SJCRH30 (cell line): ENCODE data around the gene NLRC5. TPM values are rescaled to one million over a fixed set of nuclear protein-coding genes. Genes with fewer than 3 reads are reported as not detected.

ENCODE experiments used
- DNase-seq, 2 experiments: peaks; one replicate each; pipeline ENCODE4 v3.0.0-alpha.2; 2015 to 2020
- H3K27ac ChIP-seq: fragments of 250-450 bp; sonication (Bioruptor Pico); 2 replicates; pipeline ENCODE4 v1.5.1; 2020; ENCODE audit warnings: mild to moderate bottlenecking, moderate library complexity
- H3K27me3 ChIP-seq: fragments of 250-450 bp; sonication (Bioruptor Pico); 2 replicates; pipeline ENCODE4 v1.5.1; 2020; ENCODE audit warnings: mild to moderate bottlenecking, moderate library complexity
- H3K36me3 ChIP-seq: fragments of 250-450 bp; sonication (Bioruptor Pico); 2 replicates; pipeline ENCODE4 v1.5.1; 2020; ENCODE audit warnings: mild to moderate bottlenecking, moderate library complexity
- H3K4me1 ChIP-seq: fragments of 250-450 bp; sonication (Bioruptor Pico); 2 replicates; pipeline ENCODE4 v1.5.1; 2020; ENCODE audit warnings: mild to moderate bottlenecking, moderate library complexity
- H3K4me3 ChIP-seq: fragments of 250-450 bp; sonication (Bioruptor Pico); 2 replicates; pipeline ENCODE4 v1.5.1; 2020; ENCODE audit warnings: mild to moderate bottlenecking, moderate library complexity
- H3K9me3 ChIP-seq: fragments of 250-450 bp; sonication (Bioruptor Pico); replicated peaks from 2 replicates; pipeline ENCODE4 v1.5.1; 2020; ENCODE audit warnings: mild to moderate bottlenecking, moderate library complexity
- total RNA-seq: library from RNA; depleted of rRNA; stranded (reverse); fragments of >200 nt; shearing (Covaris generic); gene quantifications from 2 replicates; pipeline ENCODE4 v1.2.3, GENCODE V29; 2014; rRNA removed

NLRC5 gene, protein sequence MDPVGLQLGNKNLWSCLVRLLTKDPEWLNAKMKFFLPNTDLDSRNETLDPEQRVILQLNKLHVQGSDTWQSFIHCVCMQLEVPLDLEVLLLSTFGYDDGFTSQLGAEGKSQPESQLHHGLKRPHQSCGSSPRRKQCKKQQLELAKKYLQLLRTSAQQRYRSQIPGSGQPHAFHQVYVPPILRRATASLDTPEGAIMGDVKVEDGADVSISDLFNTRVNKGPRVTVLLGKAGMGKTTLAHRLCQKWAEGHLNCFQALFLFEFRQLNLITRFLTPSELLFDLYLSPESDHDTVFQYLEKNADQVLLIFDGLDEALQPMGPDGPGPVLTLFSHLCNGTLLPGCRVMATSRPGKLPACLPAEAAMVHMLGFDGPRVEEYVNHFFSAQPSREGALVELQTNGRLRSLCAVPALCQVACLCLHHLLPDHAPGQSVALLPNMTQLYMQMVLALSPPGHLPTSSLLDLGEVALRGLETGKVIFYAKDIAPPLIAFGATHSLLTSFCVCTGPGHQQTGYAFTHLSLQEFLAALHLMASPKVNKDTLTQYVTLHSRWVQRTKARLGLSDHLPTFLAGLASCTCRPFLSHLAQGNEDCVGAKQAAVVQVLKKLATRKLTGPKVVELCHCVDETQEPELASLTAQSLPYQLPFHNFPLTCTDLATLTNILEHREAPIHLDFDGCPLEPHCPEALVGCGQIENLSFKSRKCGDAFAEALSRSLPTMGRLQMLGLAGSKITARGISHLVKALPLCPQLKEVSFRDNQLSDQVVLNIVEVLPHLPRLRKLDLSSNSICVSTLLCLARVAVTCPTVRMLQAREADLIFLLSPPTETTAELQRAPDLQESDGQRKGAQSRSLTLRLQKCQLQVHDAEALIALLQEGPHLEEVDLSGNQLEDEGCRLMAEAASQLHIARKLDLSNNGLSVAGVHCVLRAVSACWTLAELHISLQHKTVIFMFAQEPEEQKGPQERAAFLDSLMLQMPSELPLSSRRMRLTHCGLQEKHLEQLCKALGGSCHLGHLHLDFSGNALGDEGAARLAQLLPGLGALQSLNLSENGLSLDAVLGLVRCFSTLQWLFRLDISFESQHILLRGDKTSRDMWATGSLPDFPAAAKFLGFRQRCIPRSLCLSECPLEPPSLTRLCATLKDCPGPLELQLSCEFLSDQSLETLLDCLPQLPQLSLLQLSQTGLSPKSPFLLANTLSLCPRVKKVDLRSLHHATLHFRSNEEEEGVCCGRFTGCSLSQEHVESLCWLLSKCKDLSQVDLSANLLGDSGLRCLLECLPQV (N-terminal part only)
- total RNA-seq: 1.5 and 2.9 TPM in 2 replicates

DNA sequence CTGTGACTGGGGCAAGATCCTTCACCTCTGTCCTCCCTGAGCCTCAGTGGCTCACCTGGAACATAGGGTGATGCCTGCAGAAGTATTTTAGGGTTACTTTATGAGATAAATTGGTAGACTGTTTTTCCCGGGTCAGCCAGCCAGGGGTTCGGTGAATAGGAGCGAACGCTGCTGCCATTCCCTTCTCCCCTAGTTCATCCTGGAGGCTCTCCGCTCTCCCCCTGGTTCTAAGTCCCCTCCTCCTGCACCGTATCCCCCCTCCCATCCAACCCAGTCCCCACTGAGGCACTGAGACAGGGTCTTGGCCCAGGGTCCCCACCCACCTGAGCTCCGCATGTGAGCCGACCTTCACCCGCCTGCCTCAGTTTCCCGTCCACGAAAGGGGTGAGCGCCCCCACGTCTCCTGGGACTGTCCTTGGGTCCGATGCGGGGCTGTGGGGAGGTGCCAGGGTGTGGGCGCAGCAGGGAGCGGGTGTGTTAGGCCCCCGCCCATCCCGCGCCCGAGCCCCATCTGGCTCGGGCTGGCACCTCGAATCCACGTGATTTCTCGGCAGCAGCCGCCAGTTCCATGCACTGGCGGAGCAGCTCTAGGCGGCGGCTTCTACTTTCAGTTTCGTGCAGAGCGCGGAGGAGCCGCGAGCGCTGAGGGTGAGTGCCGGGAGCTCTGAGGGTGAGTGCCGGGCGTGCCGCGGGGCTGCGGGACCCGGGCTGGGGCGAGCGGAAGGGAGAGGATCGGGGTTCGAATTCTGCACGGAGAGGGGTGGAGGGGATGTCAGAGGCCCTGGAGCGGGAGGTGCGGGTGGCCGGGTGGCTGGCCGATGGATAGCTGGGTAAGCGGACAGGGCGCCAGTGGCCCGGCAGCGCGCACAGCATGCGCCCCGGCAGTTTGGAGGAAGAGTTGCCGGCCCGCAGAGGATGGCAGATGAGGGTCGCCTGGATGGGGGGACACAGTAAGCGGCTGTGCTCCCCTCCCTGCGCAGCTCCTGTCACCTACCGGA, at the start of gene NLRC5:
TSS of gene NLRC5 (plus strand) at position 610 of the 998 bp plus-strand sequence. CDS start 31,156 bp downstream, outside the sequence.
- H3K4me3 ChIP-seq: peak within 1 kb of the TSS; percentile 61
- H3K36me3 ChIP-seq: no peaks in the 10 kb centered on the region
- H3K27me3 ChIP-seq: peaks cover 38% of the 10 kb centered on the region
- H3K9me3 ChIP-seq: no peaks in the 10 kb centered on the region
- DNase-seq: peak; percentile 74 to 76
- 0 out of 2 replicates have a peak, but pooled peaks cover 6% of the 10 kb centered on the region for H3K4me1 ChIP-seq
- no peak within 1 kb of the TSS for H3K27ac ChIP-seq

DNA sequence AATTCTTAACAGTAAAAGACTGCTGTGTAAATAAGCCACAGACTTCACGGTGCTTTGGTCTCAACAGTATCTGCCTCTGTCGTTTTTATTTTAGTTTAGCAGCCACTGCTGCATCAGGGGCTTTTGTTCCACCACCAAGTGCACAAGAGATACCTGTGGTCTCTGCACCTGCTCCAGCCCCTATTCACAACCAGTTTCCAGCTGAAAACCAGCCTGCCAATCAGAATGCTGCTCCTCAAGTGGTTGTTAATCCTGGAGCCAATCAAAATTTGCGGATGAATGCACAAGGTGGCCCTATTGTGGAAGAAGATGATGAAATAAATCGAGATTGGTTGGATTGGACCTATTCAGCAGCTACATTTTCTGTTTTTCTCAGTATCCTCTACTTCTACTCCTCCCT, 49.6 kb upstream of the NLRC5 start:
- DNase-seq: no peak
- no peak overlapping the region for H3K4me3 ChIP-seq
- no peak overlapping the region for H3K27ac ChIP-seq

DNA sequence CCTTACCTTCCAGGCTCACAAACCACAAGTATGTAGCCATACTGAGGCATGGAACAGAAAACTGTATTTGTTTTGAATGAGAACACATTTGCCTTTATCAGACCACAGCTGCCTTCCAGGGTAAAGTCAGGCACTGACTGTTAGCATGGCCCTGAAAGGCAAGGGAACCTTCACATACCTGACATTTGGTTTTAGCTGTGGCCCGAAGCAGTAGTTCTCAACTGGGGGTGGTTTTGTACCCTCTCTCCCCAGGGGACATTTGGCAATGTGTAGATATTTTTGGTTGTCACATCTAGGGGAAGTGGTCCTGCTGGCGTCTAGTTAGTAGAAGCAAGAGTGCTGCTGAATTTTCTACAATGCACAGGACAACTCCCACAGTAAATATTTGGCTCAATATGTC, 48.3 kb upstream of the NLRC5 start:
- H3K9me3 ChIP-seq: no peaks in the 10 kb centered on the region
- H3K27ac ChIP-seq: no peak overlapping the region
- H3K27me3 ChIP-seq: no peaks in the 10 kb centered on the region
- no peak for DNase-seq
- H3K4me3 ChIP-seq: no peak overlapping the region
- peaks cover 47% of the 10 kb centered on the region for H3K4me1 ChIP-seq
- H3K36me3 ChIP-seq: peaks cover 88% of the 10 kb centered on the region

More for the DNA sequence above, 49.6 kb upstream of the NLRC5 start:
- Histone ChIP-seq H3K4me1 (peaks cover 41% of the 10 kb centered on the region), H3K27me3 (no peaks in the 10 kb centered on the region), H3K36me3 (peaks cover 98% of the 10 kb centered on the region), H3K9me3 (no peaks in the 10 kb centered on the region)

DNA sequence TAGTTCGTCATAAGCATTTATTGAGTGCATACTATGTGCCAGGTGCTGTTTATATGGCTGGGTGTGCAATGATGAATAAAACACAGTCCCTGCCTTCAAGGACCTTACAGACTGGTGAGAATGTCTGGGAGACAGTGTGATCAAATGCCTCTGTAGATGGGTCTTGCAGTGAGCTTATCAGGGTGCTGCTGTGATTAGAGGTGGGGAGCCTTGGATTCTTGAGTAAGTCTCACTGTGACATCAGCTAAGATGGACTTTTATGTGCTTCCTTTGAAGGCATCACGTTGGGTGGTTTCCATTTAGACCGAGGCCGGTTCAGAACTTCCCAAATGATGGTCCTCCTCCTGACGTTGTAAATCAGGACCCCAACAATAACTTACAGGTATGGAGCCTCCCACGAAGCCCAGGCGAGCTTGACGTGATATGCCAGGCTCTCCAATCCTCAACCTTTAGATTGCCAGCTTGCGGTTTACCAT, 47.5 kb upstream of the NLRC5 start:
- no peak overlapping the region for H3K4me3 ChIP-seq
- no peak for DNase-seq
- no peak overlapping the region for H3K27ac ChIP-seq
- H3K27me3 ChIP-seq: no peaks in the 10 kb centered on the region
- H3K36me3 ChIP-seq: peaks cover 84% of the 10 kb centered on the region
- peaks cover 39% of the 10 kb centered on the region for H3K4me1 ChIP-seq
- H3K9me3 ChIP-seq: no peaks in the 10 kb centered on the region

DNA sequence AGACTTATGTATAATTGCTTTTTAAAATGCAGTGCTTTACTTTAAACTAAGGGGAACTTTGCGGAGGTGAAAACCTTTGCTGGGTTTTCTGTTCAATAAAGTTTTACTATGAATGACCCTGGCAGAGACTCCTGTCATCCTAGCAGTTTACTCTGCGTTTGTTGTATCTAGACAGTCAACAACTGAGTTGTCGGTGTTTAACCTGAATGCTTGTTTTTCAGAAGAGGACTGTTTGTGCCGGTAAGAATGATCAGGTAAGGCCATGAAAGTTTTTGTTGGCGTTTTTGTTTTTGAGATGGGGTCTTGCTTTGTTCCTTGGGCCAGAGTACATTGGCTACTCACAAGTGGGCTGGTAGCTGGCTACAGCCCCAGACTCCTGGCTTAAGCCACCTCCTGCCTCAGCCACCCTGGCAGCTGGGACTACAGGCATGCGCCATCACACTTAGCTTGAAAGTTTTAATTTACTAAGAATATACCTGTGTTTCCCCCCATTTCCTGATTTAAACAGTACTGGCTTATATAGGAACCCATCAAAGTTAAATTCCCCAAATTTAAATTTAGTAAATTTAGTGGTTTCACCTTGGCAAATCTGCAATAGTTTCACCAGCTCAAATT, 45.5 kb upstream of the NLRC5 start:
- H3K4me3 ChIP-seq: no peak overlapping the region
- peaks cover 29% of the 10 kb centered on the region for H3K4me1 ChIP-seq
- peaks cover 66% of the 10 kb centered on the region for H3K36me3 ChIP-seq
- H3K9me3 ChIP-seq: no peaks in the 10 kb centered on the region
- no peak overlapping the region for H3K27ac ChIP-seq
- H3K27me3 ChIP-seq: no peaks in the 10 kb centered on the region
- no peak for DNase-seq

DNA sequence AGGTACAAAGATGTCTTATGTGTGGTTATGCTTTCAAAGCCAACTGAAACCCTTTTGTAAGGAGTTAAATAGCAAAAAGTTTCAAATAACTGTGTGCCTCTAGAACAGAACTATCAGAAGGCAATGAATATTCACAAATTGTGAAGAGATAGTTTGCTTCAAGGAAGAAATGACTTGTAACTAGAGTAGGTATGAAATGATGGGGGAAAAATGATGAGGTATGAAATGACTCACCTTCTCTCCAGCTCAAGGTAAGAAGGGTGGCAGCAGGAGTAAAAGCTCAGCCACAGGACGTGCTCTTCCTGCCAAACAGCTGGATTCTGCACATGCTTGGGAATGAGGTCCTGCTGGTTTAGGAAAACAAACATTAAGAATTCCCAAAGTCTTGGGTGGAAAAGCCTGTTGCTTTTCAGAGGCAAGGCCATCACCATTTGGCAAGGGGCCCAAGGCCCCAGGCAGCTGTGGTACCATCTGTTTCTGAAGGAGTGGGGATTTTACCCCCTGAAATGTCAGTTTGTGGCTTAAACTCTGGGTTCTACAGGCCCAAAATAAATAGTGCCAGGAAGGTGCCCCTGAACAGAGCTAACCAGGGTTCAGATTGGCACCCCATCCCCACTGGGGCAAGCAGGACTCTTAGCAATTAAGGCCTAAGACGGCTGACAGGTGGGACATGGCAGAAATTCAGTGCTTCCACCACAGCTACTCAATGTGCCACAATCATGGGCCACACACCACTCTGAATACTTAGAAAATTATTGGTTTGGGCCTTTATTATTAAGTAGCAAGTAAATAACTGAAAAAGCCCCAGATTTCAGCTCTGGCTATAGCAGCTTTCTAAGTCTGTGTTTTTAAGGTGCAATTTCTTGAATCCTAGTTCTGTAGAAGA, 44.2 kb upstream of the NLRC5 start:
- peak; percentile 85 to 94 for DNase-seq

DNA sequence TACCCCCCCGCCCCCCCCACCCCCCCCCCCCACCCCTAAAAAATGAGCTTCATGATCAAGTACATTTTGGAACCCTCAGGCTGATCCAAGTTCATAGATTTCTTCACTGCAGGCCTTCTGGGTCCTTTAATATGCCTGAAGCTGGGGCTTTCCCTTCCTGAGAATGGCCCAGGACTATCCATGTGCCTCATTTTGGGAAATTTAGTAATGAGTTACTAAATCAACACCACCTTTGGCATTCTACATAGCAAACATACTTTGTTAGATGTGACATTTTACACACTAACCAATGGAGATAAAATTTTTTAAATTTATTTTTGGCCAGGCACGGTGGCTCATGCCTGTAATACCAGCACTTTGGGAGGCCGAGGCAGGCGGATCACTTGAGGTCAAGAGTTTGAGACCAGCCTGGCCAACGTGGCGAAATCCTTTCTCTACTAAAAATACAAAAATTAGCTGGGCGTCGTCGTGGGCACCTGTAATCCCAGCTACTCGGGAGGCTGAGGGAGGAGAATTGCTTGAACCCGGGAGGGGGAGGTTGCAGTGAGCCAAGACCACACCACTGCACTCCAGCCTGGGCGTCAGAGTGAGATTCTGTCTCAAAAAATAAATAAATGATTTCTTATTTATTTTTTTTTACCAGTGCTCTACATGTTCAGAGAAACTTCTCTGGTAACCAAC, 43.4 kb upstream of the NLRC5 start:
- Histone ChIP-seq H3K36me3 (peaks cover 44% of the 10 kb centered on the region), H3K27ac (no peak overlapping the region), H3K27me3 (no peaks in the 10 kb centered on the region), H3K4me3 (no peak overlapping the region), H3K4me1 (peaks cover 29% of the 10 kb centered on the region), H3K9me3 (no peaks in the 10 kb centered on the region)
- DNase-seq: no peak

More for the DNA sequence above, 44.2 kb upstream of the NLRC5 start:
- peak overlapping the region; percentile 23; the same call in 1 of the 2 replicates for H3K27ac ChIP-seq
- no peaks in the 10 kb centered on the region for H3K27me3 ChIP-seq
- H3K9me3 ChIP-seq: no peaks in the 10 kb centered on the region
- H3K36me3 ChIP-seq: peaks cover 52% of the 10 kb centered on the region
- H3K4me1 ChIP-seq: peaks cover 29% of the 10 kb centered on the region
- H3K4me3 ChIP-seq: no peak overlapping the region

DNA sequence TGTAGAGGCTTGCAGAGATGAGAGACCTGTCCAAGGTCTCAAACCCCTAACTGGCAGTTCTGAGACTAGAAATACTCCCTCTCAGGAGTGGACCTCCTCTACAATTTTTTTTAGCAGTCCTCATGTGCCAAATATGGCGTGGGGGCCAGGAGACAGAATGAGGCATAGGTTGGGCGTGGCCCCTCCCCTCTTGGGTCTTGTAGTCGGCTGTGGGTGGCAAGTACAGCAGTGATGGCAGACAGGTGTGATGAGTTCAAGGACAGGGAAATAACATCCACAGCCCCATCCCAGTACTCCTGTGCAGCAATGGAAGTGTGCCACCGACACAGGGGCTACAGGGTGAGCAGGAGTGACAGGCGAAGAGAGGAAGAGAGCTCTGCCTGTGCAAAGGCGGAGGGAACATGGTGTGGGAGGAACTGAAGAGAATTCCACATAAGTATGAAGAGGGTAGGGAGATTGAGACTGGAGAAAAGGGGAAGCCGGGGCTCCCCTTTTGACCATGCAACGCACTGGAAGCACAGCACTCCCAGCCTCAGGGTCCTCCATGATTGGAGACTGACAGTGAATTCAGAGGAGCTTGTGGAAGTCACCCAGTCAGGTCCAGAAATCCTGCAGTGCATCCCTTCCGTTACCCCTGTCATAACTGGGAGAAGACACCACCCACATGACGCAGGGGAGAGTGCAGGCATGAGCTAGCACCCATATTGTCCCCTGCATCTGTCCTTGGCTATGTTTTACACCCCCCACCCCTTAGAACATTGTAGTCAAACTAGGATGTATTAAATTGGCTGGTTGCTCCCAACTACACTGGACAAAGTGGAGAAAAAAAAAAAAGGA, 42.4 kb upstream of the NLRC5 start:
- DNase-seq: no peak

DNA sequence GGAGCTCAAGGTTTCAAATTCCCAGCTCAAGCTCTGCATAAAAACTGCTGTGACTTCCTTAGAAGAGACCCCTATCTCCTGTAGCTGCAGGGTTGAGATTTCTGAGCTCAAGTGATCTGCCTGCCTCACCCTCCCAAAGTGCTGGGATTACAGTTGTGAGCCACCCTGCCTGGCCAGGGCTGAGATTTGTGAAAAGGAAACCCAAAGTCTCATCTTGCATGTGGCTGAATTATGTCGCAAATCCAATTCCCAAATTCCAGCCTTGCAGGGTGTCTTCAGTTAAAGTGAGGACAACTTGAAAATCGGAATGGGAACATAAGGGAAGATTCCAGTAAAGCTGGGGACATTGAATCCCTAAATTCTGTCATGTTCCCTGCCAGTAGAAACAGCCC, 41.8 kb upstream of the NLRC5 start:
- DNase-seq: no peak
- Histone ChIP-seq H3K4me3 (no peak overlapping the region), H3K27ac (no peak overlapping the region), H3K36me3 (peaks cover 28% of the 10 kb centered on the region), H3K27me3 (no peaks in the 10 kb centered on the region), H3K9me3 (no peaks in the 10 kb centered on the region), H3K4me1 (peaks cover 38% of the 10 kb centered on the region)

More for the DNA sequence above, 42.4 kb upstream of the NLRC5 start:
- Histone ChIP-seq H3K36me3 (peaks cover 34% of the 10 kb centered on the region), H3K4me1 (peaks cover 33% of the 10 kb centered on the region), H3K9me3 (no peaks in the 10 kb centered on the region), H3K27me3 (no peaks in the 10 kb centered on the region), H3K27ac (no peak overlapping the region), H3K4me3 (no peak overlapping the region)

DNA sequence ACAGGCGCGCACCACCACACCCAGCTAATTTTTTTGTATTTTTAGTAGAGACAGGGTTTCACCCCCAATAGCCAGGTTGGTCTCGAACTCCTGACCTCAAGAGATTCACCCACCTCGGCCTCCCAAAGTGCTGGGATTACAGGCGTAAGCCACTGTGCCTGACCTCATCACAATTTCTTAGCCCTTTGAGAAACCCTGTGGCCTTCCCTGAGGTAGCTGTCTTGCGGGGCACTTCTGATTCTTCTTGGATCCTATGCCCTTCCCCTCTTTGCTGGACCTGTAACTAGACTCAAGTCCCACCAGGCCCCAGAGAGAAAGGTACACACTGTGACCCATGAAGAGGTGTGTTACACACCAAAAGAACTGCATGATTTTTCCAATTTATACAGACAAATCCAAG, 41.1 kb upstream of the NLRC5 start:
- H3K27ac ChIP-seq: no peak overlapping the region
- no peaks in the 10 kb centered on the region for H3K27me3 ChIP-seq
- peaks cover 35% of the 10 kb centered on the region for H3K4me1 ChIP-seq
- no peak overlapping the region for H3K4me3 ChIP-seq
- H3K9me3 ChIP-seq: no peaks in the 10 kb centered on the region
- peaks cover 22% of the 10 kb centered on the region for H3K36me3 ChIP-seq
- no peak for DNase-seq

DNA sequence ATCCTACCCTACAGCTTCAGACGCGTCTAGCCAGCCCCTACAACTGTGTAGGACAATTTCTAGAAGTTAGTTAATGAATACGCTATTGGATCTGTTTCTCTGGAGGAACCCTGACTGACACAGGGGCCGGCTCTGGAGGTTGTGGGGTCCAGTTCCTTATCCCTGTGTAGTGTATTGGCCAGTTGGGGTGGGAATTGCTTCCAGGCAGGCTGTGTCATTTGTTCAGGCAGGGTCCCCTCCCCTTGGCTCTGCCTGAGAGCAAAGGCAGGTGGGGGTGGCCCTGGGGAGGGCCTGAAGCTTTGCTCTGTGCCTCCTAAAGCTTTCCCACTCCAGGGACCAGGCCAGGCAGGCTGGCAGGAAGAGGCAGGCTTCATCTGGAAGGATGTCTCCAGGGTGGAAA, 39.3 kb upstream of the NLRC5 start:
- Histone ChIP-seq H3K27ac (no peak overlapping the region), H3K4me1 (peaks cover 17% of the 10 kb centered on the region), H3K27me3 (no peaks in the 10 kb centered on the region), H3K4me3 (no peak overlapping the region), H3K36me3 (peaks cover 7% of the 10 kb centered on the region; the same call in 1 of the 2 replicates), H3K9me3 (0 out of 2 replicates have a peak, but pooled peaks cover 2% of the 10 kb centered on the region)
- no peak for DNase-seq
